Measurements from ENCODE around the gene IL2RG. TPM values are rescaled to one million over a fixed set of nuclear protein-coding genes. Genes with fewer than 3 reads are reported as not detected.

The IL2RG gene
- total RNA-seq = 2.4 TPM

- no peak for DNase-seq (ENCODE audit: low spot score in 2 of 2)
- no peak for TF ChIP-seq CTCF (IDR thresholded peaks at IDR 0.05)
- Histone ChIP-seq H3K4me1 (no peaks in the 10 kb centered on the region), H3K27ac (no peak within 1 kb of the TSS), H3K4me3 (no peak within 1 kb of the TSS), H3K9me3 (no peaks in the 10 kb centered on the region), H3K27me3 (no peaks in the 10 kb centered on the region), H3K36me3 (no peaks in the 10 kb centered on the region)
- intact Hi-C loops (cut with DNase I) = no loop called here
Observed at GRCh38 chrX:71111141-71111843, at the start of gene IL2RG. Gene IL2RG (minus strand): TSS chrX:71111577. CDS start chrX:71111539, 38 bp downstream.

GRCh38 chrX:71160475-71160874, 49.1 kb upstream of the IL2RG start:
- Histone ChIP-seq H3K36me3 (no peaks in the 10 kb centered on the region), H3K9me3 (no peaks in the 10 kb centered on the region), H3K27ac (no peak overlapping the region), H3K4me1 (no peaks in the 10 kb centered on the region), H3K27me3 (no peaks in the 10 kb centered on the region), H3K4me3 (no peak overlapping the region)
- TF ChIP-seq CTCF (IDR thresholded peaks at IDR 0.05) = no peak
- DNase-seq (ENCODE audit: low spot score in 2 of 2) = no peak
- intact Hi-C loops (cut with DNase I) = no loop called here

GRCh38 chrX:71159335-71159734, 48.0 kb upstream of the IL2RG start:
- H3K27me3 ChIP-seq = no peaks in the 10 kb centered on the region
- no peaks in the 10 kb centered on the region for H3K9me3 ChIP-seq
- no peaks in the 10 kb centered on the region for H3K36me3 ChIP-seq
- intact Hi-C loops (cut with DNase I) = no loop called here
- no peak for TF ChIP-seq CTCF (IDR thresholded peaks at IDR 0.05)
- no peak overlapping the region for H3K27ac ChIP-seq
- H3K4me1 ChIP-seq = no peaks in the 10 kb centered on the region
- no peak for DNase-seq (ENCODE audit: low spot score in 2 of 2)
- no peak overlapping the region for H3K4me3 ChIP-seq

- no peaks in the 10 kb centered on the region for H3K9me3 ChIP-seq
- no peaks in the 10 kb centered on the region for H3K4me1 ChIP-seq
- H3K27me3 ChIP-seq = no peaks in the 10 kb centered on the region
- H3K27ac ChIP-seq = no peak overlapping the region
- no peak for TF ChIP-seq CTCF (IDR thresholded peaks at IDR 0.05)
- intact Hi-C loops (cut with DNase I) = no loop called here
- H3K36me3 ChIP-seq = no peaks in the 10 kb centered on the region
- H3K4me3 ChIP-seq = no peak overlapping the region
- no peak for DNase-seq (ENCODE audit: low spot score in 2 of 2)
Observed at GRCh38 chrX:71158603-71159002, 47.2 kb upstream of the IL2RG start.

- H3K4me3 ChIP-seq = no peak overlapping the region
- no peaks in the 10 kb centered on the region for H3K36me3 ChIP-seq
- TF ChIP-seq CTCF (IDR thresholded peaks at IDR 0.05) = no peak
- intact Hi-C loops (cut with DNase I) = no loop called here
- H3K27me3 ChIP-seq = no peaks in the 10 kb centered on the region
- H3K4me1 ChIP-seq = no peaks in the 10 kb centered on the region
- no peaks in the 10 kb centered on the region for H3K9me3 ChIP-seq
- H3K27ac ChIP-seq = no peak overlapping the region
- DNase-seq (ENCODE audit: low spot score in 2 of 2) = no peak
Observed at GRCh38 chrX:71154641-71155040, 43.3 kb upstream of the IL2RG start.

GRCh38 chrX:71154196-71154595, 42.8 kb upstream of the IL2RG start:
- no peak overlapping the region for H3K27ac ChIP-seq
- no peaks in the 10 kb centered on the region for H3K27me3 ChIP-seq
- H3K9me3 ChIP-seq = no peaks in the 10 kb centered on the region
- no peak for DNase-seq (ENCODE audit: low spot score in 2 of 2)
- no peaks in the 10 kb centered on the region for H3K4me1 ChIP-seq
- no peaks in the 10 kb centered on the region for H3K36me3 ChIP-seq
- no peak overlapping the region for H3K4me3 ChIP-seq
- intact Hi-C loops (cut with DNase I) = no loop called here
- TF ChIP-seq CTCF (IDR thresholded peaks at IDR 0.05) = no peak
